Uterus (tissue), 2 donors: ENCODE measurements around the gene LIN52.

ENCODE experiments used
- POLR2A ChIP-seq, 2 donors: fragments of 450-650 bp; IDR thresholded peaks; one replicate each; pipeline ENCODE4 v1.6.1; 2016; ENCODE audit warnings: antibody characterized with exemption in 2 of 2, mild to moderate bottlenecking in 1 of 2, moderate library complexity in 1 of 2
- TF ChIP-seq, protein P1 (sequence below), 4 experiments: fragments of 200-600 bp in 2 of 4; fragments of 450-650 bp in 2 of 4; sonication (generic) in 2 of 4; IDR thresholded peaks; one replicate each; pipeline ENCODE4 v1.5.1; 2016 to 2019; ENCODE audit warnings: antibody characterized with exemption in 4 of 4, mild to moderate bottlenecking in 2 of 4, moderate library complexity in 1 of 4

- TF ChIP-seq, protein P1, sequence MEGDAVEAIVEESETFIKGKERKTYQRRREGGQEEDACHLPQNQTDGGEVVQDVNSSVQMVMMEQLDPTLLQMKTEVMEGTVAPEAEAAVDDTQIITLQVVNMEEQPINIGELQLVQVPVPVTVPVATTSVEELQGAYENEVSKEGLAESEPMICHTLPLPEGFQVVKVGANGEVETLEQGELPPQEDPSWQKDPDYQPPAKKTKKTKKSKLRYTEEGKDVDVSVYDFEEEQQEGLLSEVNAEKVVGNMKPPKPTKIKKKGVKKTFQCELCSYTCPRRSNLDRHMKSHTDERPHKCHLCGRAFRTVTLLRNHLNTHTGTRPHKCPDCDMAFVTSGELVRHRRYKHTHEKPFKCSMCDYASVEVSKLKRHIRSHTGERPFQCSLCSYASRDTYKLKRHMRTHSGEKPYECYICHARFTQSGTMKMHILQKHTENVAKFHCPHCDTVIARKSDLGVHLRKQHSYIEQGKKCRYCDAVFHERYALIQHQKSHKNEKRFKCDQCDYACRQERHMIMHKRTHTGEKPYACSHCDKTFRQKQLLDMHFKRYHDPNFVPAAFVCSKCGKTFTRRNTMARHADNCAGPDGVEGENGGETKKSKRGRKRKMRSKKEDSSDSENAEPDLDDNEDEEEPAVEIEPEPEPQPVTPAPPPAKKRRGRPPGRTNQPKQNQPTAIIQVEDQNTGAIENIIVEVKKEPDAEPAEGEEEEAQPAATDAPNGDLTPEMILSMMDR (IDR thresholded peaks at IDR 0.05), result no peak
- TF ChIP-seq POLR2A (IDR thresholded peaks at IDR 0.05), result no peak
Observed at GRCh38 chr14:74221741-74222140, 137.0 kb downstream of the LIN52 start.
